Hematopoietic multipotent progenitor cell treated with erythropoietin and hydrocortisone succinate and interleukin-3 and kit ligand, for 8 days (in vitro differentiated cells): Measurements from ENCODE around the gene TLR10.
A peak's percentile ranks its signal among the peaks of the same experiment; 100 is the strongest.
"Not testable (repeated sequence)": the region's sequence is repeated elsewhere in the genome, so short reads cannot be mapped to it uniquely, and the experiment has no call there.

Source experiments
- DNase-seq: peaks from one replicate; pipeline ENCODE4 v3.0.0-alpha.2; 2015

Gene TLR10

GRCh38 chr4:38802561-38803355, 20.0 kb upstream of the TLR10 start:
- DNase-seq = no peak

GRCh38 chr4:38800961-38801450, 18.2 kb upstream of the TLR10 start:
- DNase-seq = no peak

- no peak for DNase-seq
Observed at GRCh38 chr4:38800366-38800765, 17.6 kb upstream of the TLR10 start.

- DNase-seq = no peak
Observed at GRCh38 chr4:38795087-38795486, 12.3 kb upstream of the TLR10 start.

GRCh38 chr4:38794051-38794450, 11.3 kb upstream of the TLR10 start:
- DNase-seq = no peak

- no peak for DNase-seq
Observed at GRCh38 chr4:38791010-38791409, 8.2 kb upstream of the TLR10 start.

GRCh38 chr4:38788317-38788716, 5.5 kb upstream of the TLR10 start:
- DNase-seq = no peak

GRCh38 chr4:38787693-38788092, 4.9 kb upstream of the TLR10 start:
- DNase-seq = no peak

GRCh38 chr4:38785901-38786402, 3.2 kb upstream of the TLR10 start:
- no peak for DNase-seq

GRCh38 chr4:38785041-38785790, 2.4 kb upstream of the TLR10 start:
- DNase-seq = no peak

- no peak for DNase-seq
Observed at GRCh38 chr4:38784141-38784540, 1.4 kb upstream of the TLR10 start.

- no peak for DNase-seq
Observed at GRCh38 chr4:38783109-38783460, 295 bp upstream of the TLR10 start.

GRCh38 chr4:38781854-38782261, 932 bp downstream of the TLR10 start:
- no peak for DNase-seq

GRCh38 chr4:38780833-38781484, 1.8 kb downstream of the TLR10 start:
- DNase-seq = peak; percentile 64

GRCh38 chr4:38779790-38780189, 3.0 kb downstream of the TLR10 start:
- no peak for DNase-seq

- not testable (repeated sequence) for DNase-seq
Observed at GRCh38 chr4:38777925-38778324, 4.9 kb downstream of the TLR10 start.

- no peak for DNase-seq
Observed at GRCh38 chr4:38775326-38775725, 7.5 kb downstream of the TLR10 start.

- peak; percentile 50 for DNase-seq
Observed at GRCh38 chr4:38774181-38774955, 8.4 kb downstream of the TLR10 start.

GRCh38 chr4:38770281-38770680, 12.5 kb downstream of the TLR10 start:
- DNase-seq = not testable (repeated sequence)

- no peak for DNase-seq
Observed at GRCh38 chr4:38769857-38770256, 12.9 kb downstream of the TLR10 start.

- no peak for DNase-seq
Observed at GRCh38 chr4:38769441-38769840, 13.3 kb downstream of the TLR10 start.

GRCh38 chr4:38768968-38769394, 13.8 kb downstream of the TLR10 start:
- no peak for DNase-seq

- DNase-seq = not testable (repeated sequence)
Observed at GRCh38 chr4:38766940-38767339, 15.8 kb downstream of the TLR10 start.
